B cell (primary cell): Measurements from ENCODE around the gene CDH13. TPM values are rescaled to one million over a fixed set of nuclear protein-coding genes. Genes with fewer than 3 reads are reported as not detected.

Experiments
- ATAC-seq: fragments of 200-7000 bp; cut with Tn5 transposase; one replicate; pipeline ENCODE4 v1.10.0; 2021; ENCODE audit warnings: low read depth, mild to moderate bottlenecking, moderate number of reproducible peaks, moderate library complexity
- CTCF ChIA-PET: fragments of 350-600 bp; sonication (Branson Sonifier 250); formaldehyde crosslinking; loops from one replicate; lab custom pipeline; 2021; ENCODE audit warnings: antibody characterized with exemption, inconsistent platforms; lab: Charles Lee
- POLR2A ChIA-PET: fragments of 350-600 bp; sonication (Branson Sonifier 250); formaldehyde crosslinking; loops from one replicate; lab custom pipeline; 2021; ENCODE audit warnings: antibody characterized with exemption; lab: Charles Lee
- DNase-seq: peaks from one replicate; pipeline ENCODE4 v3.0.0; 2013
- H2AFZ ChIP-seq: 2 replicates; pipeline ENCODE4 v1.6.1; 2012; ENCODE audit warnings: mild to moderate bottlenecking, low read depth, low read length; ENCODE audit not compliant: insufficient read depth, poor library complexity, severe bottlenecking
- H3K27ac ChIP-seq, 2 donors: 1 replicate in 1 of 2; 2 replicates in 1 of 2; pipeline ENCODE4 v1.5.1; 2012 to 2013; ENCODE audit warnings: low read length in 2 of 2, mild to moderate bottlenecking in 2 of 2, moderate library complexity in 1 of 2
- H3K27me3 ChIP-seq, 4 experiments: fragments of 200-600 bp in 1 of 4; sonication (generic) in 1 of 4; replicated peaks in 1 of 4; 1 replicate in 2 of 4; 2 replicates in 2 of 4; pipeline versions ENCODE4 v1.6.1 to v1.7.0; 2013 to 2016; ENCODE audit warnings: low read length in 3 of 4, mild to moderate bottlenecking in 2 of 4, mixed read lengths in 1 of 4, moderate library complexity in 1 of 4; ENCODE audit not compliant: insufficient read depth in 4 of 4, control insufficient read depth in 3 of 4; ENCODE audit errors: control extremely low read depth in 1 of 4
- H3K36me3 ChIP-seq, 2 experiments: replicated peaks in 1 of 2; 1 replicate in 1 of 2; 2 replicates in 1 of 2; pipeline versions ENCODE4 v1.6.1 to v1.7.1; 2013; ENCODE audit warnings: low read length in 1 of 2; ENCODE audit not compliant: insufficient read depth in 2 of 2, control insufficient read depth in 1 of 2; ENCODE audit errors: control extremely low read depth in 1 of 2, extremely low read depth in 1 of 2
- H3K4me1 ChIP-seq, 2 donors: fragments of 200-600 bp in 1 of 2; sonication (generic) in 1 of 2; 1 replicate in 1 of 2; 2 replicates in 1 of 2; pipeline versions ENCODE4 v1.5.1 to v1.6.1; 2013 to 2017; ENCODE audit warnings: low read length in 2 of 2; ENCODE audit not compliant: control insufficient read depth in 2 of 2, insufficient read depth in 2 of 2
- H3K4me2 ChIP-seq: replicated peaks from 2 replicates; pipeline ENCODE3; 2012; ENCODE audit warnings: mild to moderate bottlenecking, low read depth, low read length; ENCODE audit not compliant: poor library complexity, severe bottlenecking
- H3K4me3 ChIP-seq, 5 experiments: fragments of 200-600 bp in 1 of 5; sonication (generic) in 1 of 5; 1 replicate in 3 of 5; 2 replicates in 2 of 5; pipeline versions ENCODE4 v1.5.1 to v1.7.0; 2011 to 2016; ENCODE audit warnings: low read length in 4 of 5, mild to moderate bottlenecking in 4 of 5, low read depth in 2 of 5, control low read depth in 1 of 5, moderate library complexity in 1 of 5; ENCODE audit not compliant: insufficient read depth in 1 of 5; ENCODE audit errors: control extremely low read depth in 1 of 5, extremely low read depth in 1 of 5
- H3K79me2 ChIP-seq: fragments of 200-600 bp; sonication (generic); one replicate; pipeline ENCODE4 v1.6.0; 2016; ENCODE audit warnings: low read length; ENCODE audit not compliant: control insufficient read depth, insufficient read depth
- H3K9ac ChIP-seq: fragments of 200-600 bp; sonication (generic); 2 replicates; pipeline ENCODE4 v1.6.1; 2017; ENCODE audit warnings: mild to moderate bottlenecking, low read length, moderate library complexity
- H3K9me3 ChIP-seq, 3 donors: one replicate each; pipeline versions ENCODE4 v1.6.1 to v1.7.1; 2013; ENCODE audit warnings: low read length in 2 of 3; ENCODE audit not compliant: control insufficient read depth in 2 of 3, insufficient read depth in 1 of 3; ENCODE audit errors: control extremely low read depth in 1 of 3
- H4K20me1 ChIP-seq: 2 replicates; pipeline ENCODE4 v1.6.0; 2012; ENCODE audit warnings: mild to moderate bottlenecking, low read length; ENCODE audit not compliant: insufficient read depth, control insufficient read depth, poor library complexity, severe bottlenecking
- H3K27ac Mint-ChIP-seq: one replicate; pipeline ENCODE4 v1.8.0; 2021; ENCODE audit warnings: mixed read lengths
- H3K27me3 Mint-ChIP-seq: one replicate; pipeline ENCODE4 v1.8.0; 2021; ENCODE audit warnings: mixed read lengths
- H3K4me1 Mint-ChIP-seq: one replicate; pipeline ENCODE4 v1.8.0; 2021; ENCODE audit warnings: mixed read lengths
- H3K4me3 Mint-ChIP-seq: one replicate; pipeline ENCODE4 v1.8.0; 2021; ENCODE audit warnings: mixed read lengths
- H3K9me3 Mint-ChIP-seq: one replicate; pipeline ENCODE4 v1.8.0; 2022; ENCODE audit warnings: mixed read lengths; ENCODE audit not compliant: insufficient read depth
- CTCF ChIP-seq: fragments of 200-600 bp; IDR thresholded peaks from one replicate; pipeline ENCODE4 v1.8.0; 2022; ENCODE audit warnings: antibody characterized with exemption, mild to moderate bottlenecking
- EZH2 ChIP-seq: IDR thresholded peaks from 2 replicates; pipeline ENCODE4 v1.6.1; 2012; ENCODE audit warnings: borderline replicate concordance, low read depth, mild to moderate bottlenecking, moderate library complexity, low read length; ENCODE audit not compliant: insufficient read depth, poor library complexity, severe bottlenecking
- WGBS: methylation state at CpG from one replicate; pipeline ENCODE4 v1.1.5; 2013; ENCODE audit warnings: missing lambda C conversion rate; ENCODE audit not compliant: insufficient coverage; 5-methylcytosine and 5-hydroxymethylcytosine counted together
- intact Hi-C: fragments of 100-400 bp; cut with micrococcal nuclease; formaldehyde crosslinking; loops from one replicate; pipeline ENCODE4 v1.10.0; 2022
- polyA plus RNA-seq: library from polyadenylated mRNA; depleted of rRNA; stranded (reverse); fragments of >200 nt; gene quantifications from 2 replicates; pipeline ENCODE4 v1.2.3, GENCODE V29; 2012
- total RNA-seq, 2 donors: library from RNA; stranded (reverse); fragments of 120-200 nt in 1 of 2; gene quantifications; 1 replicate in 1 of 2; 2 replicates in 1 of 2; pipeline versions ENCODE4 v1.2.3 to v1.2.4, GENCODE V29; 2013 to 2022

CDH13 gene
- total and polyA plus RNA-seq, 2 donors (not counting 1 experiment from before 2014, with no cell fraction given) = not detected

- H3K4me3 Mint-ChIP-seq = no peak overlapping the region
- Histone ChIP-seq H3K27me3 (no peaks in the 10 kb centered on the region), H3K79me2 (no peaks in the 10 kb centered on the region), H3K4me3 (no peak overlapping the region), H3K4me2 (no peak overlapping the region), H3K9me3 (peaks cover 0 to 5% (median 0%) of the 10 kb centered on the region in 3 donors), H3K27ac (no peak overlapping the region), H3K36me3 (no peaks in the 10 kb centered on the region), H2AFZ (no peak overlapping the region), H3K9ac (no peak overlapping the region), H4K20me1 (no peaks in the 10 kb centered on the region), H3K4me1 (peaks cover 4 to 23% of the 10 kb centered on the region in 2 donors)
- peaks cover 13% of the 10 kb centered on the region for H3K4me1 Mint-ChIP-seq
- no peak for TF ChIP-seq EZH2
- TF ChIP-seq CTCF = no peak
- WGBS = 74% methylated on average over 9 of the region's 11 CpGs
- ChIA-PET POLR2A (no interaction called here), CTCF (no interaction called here)
- DNase-seq = peak; percentile 44
- H3K27me3 Mint-ChIP-seq = peaks cover 11% of the 10 kb centered on the region
- H3K9me3 Mint-ChIP-seq = peaks cover 2% of the 10 kb centered on the region
- no peak overlapping the region for H3K27ac Mint-ChIP-seq
- intact Hi-C loops = no loop called here
- peak; percentile 65 for ATAC-seq
Measured at GRCh38 chr16:82653550-82654511, 27.1 kb downstream of the CDH13 start.

GRCh38 chr16:82655072-82655714, 28.4 kb downstream of the CDH13 start:
- no peaks in the 10 kb centered on the region for H3K79me2 ChIP-seq
- intact Hi-C loops = no loop called here
- H3K4me1 Mint-ChIP-seq = peaks cover 13% of the 10 kb centered on the region
- ATAC-seq (no peak), DNase-seq (no peak)
- no peak overlapping the region for H3K4me3 ChIP-seq
- no peak overlapping the region for H3K4me3 Mint-ChIP-seq
- peaks cover 0 to 4% (median 1%) of the 10 kb centered on the region in 4 experiments for H3K27me3 ChIP-seq
- CTCF ChIA-PET = no interaction called here
- POLR2A ChIA-PET = no interaction called here
- 34% methylated on average over 5 of the region's 6 CpGs for WGBS
- H3K27ac Mint-ChIP-seq = no peak overlapping the region
- peaks cover 2% of the 10 kb centered on the region for H3K9me3 Mint-ChIP-seq
- TF ChIP-seq CTCF = no peak
- TF ChIP-seq EZH2 = no peak
- no peak overlapping the region for H3K9ac ChIP-seq
- no peaks in the 10 kb centered on the region for H4K20me1 ChIP-seq
- no peak overlapping the region for H2AFZ ChIP-seq
- H3K9me3 ChIP-seq = peaks cover 0 to 5% (median 0%) of the 10 kb centered on the region in 3 donors
- no peak overlapping the region for H3K27ac ChIP-seq
- peaks cover 13% of the 10 kb centered on the region for H3K27me3 Mint-ChIP-seq
- H3K4me1 ChIP-seq = peaks cover 4 to 23% of the 10 kb centered on the region in 2 donors
- no peaks in the 10 kb centered on the region for H3K36me3 ChIP-seq
- H3K4me2 ChIP-seq = no peak overlapping the region
